Bronchial epithelial cell (primary cell): ENCODE measurements around the gene LDOC1. TPM values are rescaled to one million over a fixed set of nuclear protein-coding genes. Genes with fewer than 3 reads are reported as not detected.
"Not testable (repeated sequence)": the region's sequence is repeated elsewhere in the genome, so short reads cannot be mapped to it uniquely, and the experiment has no call there.

Experiments
- DNase-seq: peaks from one replicate; pipeline ENCODE4 v3.0.0-alpha.2; 2010; ENCODE audit warnings: low read depth
- FAIRE-seq: peaks from 2 replicates; lab custom pipeline; 2011; peaks lifted over from hg19 to GRCh38; lab: Jason Lieb, UNC
- H3K27me3 ChIP-seq: 2 replicates; pipeline ENCODE4 v1.5.1; 2011; ENCODE audit warnings: low read length; ENCODE audit not compliant: control insufficient read depth, insufficient read depth
- H3K36me3 ChIP-seq: 2 replicates; pipeline ENCODE4 v1.5.1; 2011; ENCODE audit warnings: low read length; ENCODE audit not compliant: control insufficient read depth, insufficient read depth
- H3K4me3 ChIP-seq: 2 replicates; pipeline ENCODE4 v1.5.1; 2011; ENCODE audit warnings: mild to moderate bottlenecking, low read depth, low read length, control low read depth
- total RNA-seq: library from RNA; depleted of rRNA; stranded (reverse); fragments of >200 nt; gene quantifications from 2 replicates; pipeline ENCODE4 v1.2.1, GENCODE V29; 2014
- TF ChIP-seq, protein P1 (sequence below): IDR thresholded peaks from 2 replicates; pipeline ENCODE4 v1.5.1; 2011; ENCODE audit warnings: mild to moderate bottlenecking, moderate library complexity, low read length, control low read depth, inconsistent platforms; ENCODE audit not compliant: insufficient read depth, severe bottlenecking

LDOC1 gene
- 1.3 and 1.9 TPM in 2 replicates for total RNA-seq

DNA sequence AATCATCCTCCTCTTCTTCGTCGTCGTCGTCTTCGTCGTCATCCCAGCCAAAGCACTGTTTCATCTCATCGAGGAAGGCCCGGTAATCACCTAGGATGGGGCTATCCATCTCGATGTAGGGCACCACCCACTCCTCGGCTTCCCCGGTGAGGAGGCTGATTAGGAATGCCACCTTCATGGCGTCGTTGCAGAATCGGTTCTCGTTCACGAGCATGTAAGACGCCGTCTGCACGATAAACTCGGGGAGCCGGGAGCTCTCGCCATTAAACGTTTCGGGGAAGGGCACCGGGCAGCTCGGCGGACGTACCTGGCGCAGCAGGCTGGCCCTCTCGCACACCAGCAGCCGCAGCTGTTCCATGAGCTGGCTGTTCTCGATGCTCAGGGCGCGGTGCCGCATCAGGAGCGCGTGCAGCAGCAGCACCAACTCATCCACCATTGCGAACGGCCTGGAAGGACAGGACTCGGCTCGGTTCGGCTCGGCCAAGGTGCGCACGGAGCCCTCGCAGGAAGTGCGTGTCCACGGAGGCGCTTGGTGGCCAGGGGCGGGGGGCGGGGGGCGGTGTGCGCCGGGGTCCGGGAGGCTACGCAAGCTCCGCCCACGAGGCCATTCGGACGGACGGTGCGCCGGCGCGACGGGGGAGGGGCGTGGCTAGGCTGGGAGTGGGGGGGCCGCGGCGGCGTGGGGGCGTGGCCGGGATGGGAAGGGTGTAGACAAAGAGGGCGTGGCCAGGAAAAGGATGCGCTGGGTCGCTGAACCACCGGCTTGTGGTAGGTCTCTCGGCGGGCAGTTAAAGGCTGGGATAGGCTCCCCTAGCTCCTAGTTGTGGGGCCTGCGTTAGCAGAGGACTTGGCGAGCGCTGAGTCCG lies at the start of gene LDOC1:
Gene LDOC1 (minus strand): TSS at position 544 of the 866 bp plus-strand sequence. CDS start 108 bp downstream, at position 436.
- TF ChIP-seq, protein P1, sequence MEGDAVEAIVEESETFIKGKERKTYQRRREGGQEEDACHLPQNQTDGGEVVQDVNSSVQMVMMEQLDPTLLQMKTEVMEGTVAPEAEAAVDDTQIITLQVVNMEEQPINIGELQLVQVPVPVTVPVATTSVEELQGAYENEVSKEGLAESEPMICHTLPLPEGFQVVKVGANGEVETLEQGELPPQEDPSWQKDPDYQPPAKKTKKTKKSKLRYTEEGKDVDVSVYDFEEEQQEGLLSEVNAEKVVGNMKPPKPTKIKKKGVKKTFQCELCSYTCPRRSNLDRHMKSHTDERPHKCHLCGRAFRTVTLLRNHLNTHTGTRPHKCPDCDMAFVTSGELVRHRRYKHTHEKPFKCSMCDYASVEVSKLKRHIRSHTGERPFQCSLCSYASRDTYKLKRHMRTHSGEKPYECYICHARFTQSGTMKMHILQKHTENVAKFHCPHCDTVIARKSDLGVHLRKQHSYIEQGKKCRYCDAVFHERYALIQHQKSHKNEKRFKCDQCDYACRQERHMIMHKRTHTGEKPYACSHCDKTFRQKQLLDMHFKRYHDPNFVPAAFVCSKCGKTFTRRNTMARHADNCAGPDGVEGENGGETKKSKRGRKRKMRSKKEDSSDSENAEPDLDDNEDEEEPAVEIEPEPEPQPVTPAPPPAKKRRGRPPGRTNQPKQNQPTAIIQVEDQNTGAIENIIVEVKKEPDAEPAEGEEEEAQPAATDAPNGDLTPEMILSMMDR: no peak
- Histone ChIP-seq H3K4me3 (peak within 1 kb of the TSS; percentile 60), H3K27me3 (no peaks in the 10 kb centered on the region), H3K36me3 (no peaks in the 10 kb centered on the region)
- FAIRE-seq (no peak), DNase-seq (peak; percentile 39)

DNA sequence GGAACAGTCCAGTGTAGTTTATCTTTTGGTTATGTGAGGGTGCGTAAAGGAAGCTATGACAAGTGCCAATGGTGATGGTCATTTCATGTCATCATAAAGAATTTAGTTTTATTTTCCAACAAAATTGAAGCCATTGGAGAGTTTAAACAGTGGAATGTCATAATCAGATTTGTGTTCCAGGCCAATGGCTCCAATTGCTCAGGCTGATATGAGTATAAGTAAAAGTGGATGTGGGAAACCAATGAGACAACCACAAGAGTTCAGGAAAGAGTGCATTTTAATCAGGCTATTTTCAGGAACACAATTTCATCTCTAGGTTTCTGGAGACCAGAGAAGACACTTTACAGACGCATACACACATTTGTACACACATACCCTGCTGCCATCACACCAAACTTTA lies 44.7 kb upstream of the LDOC1 start:
- no peak overlapping the region for H3K4me3 ChIP-seq
- no peaks in the 10 kb centered on the region for H3K27me3 ChIP-seq
- TF ChIP-seq, protein P1: no peak
- H3K36me3 ChIP-seq: no peaks in the 10 kb centered on the region
- FAIRE-seq: no peak
- no peak for DNase-seq

DNA sequence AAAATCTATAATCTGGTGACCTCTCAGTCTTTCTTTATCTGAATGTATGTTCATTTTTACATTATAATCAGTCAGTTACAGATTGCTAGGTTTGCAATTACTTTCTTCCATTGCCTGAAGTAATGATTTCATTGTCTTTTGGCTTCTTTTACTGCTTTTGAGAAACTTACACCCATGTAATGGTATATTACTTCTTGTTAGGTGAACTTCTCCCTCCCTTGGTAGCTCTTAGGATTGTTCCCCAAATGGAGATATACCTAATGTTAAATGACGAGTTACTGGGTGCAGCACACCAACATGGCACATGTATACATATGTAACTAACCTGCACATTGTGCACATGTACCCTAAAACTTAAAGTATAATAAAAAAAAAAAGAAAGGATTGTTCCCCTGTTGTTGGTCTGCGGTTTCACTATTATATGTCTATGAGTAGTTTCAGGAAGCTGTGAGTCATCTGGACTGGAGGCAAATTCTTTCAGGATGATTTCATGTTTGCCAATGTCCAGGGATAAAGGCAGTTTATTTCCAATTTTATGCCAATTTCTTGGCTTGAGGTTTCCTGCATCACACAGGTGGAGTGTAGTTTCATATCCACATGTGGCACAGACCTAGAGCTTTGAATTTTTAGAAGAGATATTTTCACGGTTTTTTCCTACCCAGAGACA lies 43.5 kb upstream of the LDOC1 start:
- H3K36me3 ChIP-seq: no peaks in the 10 kb centered on the region
- FAIRE-seq: no peak
- TF ChIP-seq, protein P1: no peak
- no peak overlapping the region for H3K4me3 ChIP-seq
- peak; percentile 79 for DNase-seq
- no peaks in the 10 kb centered on the region for H3K27me3 ChIP-seq

DNA sequence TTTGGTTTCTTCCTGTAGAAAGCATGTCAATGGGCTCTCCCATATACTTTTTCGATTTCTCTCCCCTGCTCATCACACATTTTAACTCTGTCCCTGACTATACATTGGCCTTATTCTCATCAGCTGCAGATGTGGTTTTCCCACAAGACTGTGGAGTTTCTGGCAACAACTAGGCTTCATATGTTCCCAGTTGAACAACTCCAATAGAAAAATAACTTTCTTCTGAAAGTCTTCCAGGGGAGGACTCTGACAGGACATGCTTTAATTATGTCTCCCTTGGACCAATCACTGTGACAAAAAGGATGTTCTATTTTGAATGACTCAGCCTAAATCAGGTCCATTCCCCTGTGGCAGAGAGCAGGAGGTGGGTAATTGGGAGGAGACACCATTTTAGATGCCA lies 37.3 kb upstream of the LDOC1 start:
- no peak for FAIRE-seq
- no peaks in the 10 kb centered on the region for H3K27me3 ChIP-seq
- no peak overlapping the region for H3K4me3 ChIP-seq
- TF ChIP-seq, protein P1: no peak
- H3K36me3 ChIP-seq: no peaks in the 10 kb centered on the region
- no peak for DNase-seq

DNA sequence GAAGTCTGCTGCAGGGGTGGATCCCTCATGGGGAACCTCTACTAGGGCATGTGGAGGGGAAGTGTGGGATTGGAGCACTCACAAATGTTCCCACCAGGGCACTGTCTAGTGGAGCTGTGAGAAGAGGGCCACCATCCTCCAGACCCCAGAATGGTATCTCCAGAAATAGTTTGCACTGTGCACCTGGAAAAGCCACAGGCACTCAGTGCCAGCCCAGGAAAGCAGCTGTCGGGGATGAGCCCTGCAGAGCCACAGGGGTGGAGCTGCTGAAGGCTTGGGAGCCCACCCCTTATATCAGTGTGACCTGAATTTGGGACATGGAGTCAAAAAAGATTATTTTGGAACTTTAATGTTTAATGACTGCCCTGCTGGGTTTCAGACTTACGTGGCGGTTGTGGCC lies 25.0 kb upstream of the LDOC1 start:
- FAIRE-seq: no peak
- H3K4me3 ChIP-seq: no peak overlapping the region
- TF ChIP-seq, protein P1: no peak

DNA sequence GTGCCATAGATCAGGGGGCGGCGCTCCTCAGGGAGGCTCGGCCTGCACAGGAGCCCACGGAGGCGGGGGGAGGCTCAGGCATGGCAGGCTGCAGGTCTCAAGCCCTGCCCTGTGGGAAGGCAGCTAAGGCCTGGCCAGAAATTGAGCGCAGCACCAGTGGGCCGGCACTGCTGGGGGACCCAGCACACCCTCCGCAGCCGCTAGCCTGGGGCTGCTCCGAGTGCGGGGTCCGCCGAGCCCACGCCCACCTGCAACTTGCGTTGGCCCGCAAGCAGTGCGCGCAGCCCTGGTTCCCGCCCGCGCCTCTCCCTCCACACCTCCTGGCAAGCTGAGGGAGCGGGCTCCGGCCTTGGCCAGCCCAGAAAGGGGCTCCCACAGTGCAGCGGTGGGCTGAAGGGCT lies 11.6 kb upstream of the LDOC1 start:
- FAIRE-seq, H3K36me3 ChIP-seq, H3K27me3 ChIP-seq, H3K4me3 ChIP-seq, DNase-seq: not testable (repeated sequence)

More for the DNA sequence above, 25.0 kb upstream of the LDOC1 start:
- no peak for DNase-seq
- H3K36me3 ChIP-seq: no peaks in the 10 kb centered on the region
- H3K27me3 ChIP-seq: no peaks in the 10 kb centered on the region
